Kidney epithelial cell (primary cell): Measurements from ENCODE around the gene UIMC1. TPM values are rescaled to one million over a fixed set of nuclear protein-coding genes. Genes with fewer than 3 reads are reported as not detected.

Source experiments
- DNase-seq: peaks from one replicate; pipeline ENCODE4 v3.0.0-alpha.2; 2010; ENCODE audit warnings: low read depth
- H3K27me3 ChIP-seq: 2 replicates; pipeline ENCODE4 v1.6.0; 2011; ENCODE audit warnings: low read length; ENCODE audit not compliant: control insufficient read depth, insufficient read depth
- H3K36me3 ChIP-seq: 2 replicates; pipeline ENCODE4 v1.5.1; 2011; ENCODE audit warnings: low read length; ENCODE audit not compliant: control insufficient read depth, insufficient read depth
- H3K4me3 ChIP-seq: 2 replicates; pipeline ENCODE4 v1.5.1; 2011; ENCODE audit warnings: low read depth, mild to moderate bottlenecking, control low read depth, low read length
- CTCF ChIP-seq: IDR thresholded peaks from 2 replicates; pipeline ENCODE4 v1.5.1; 2011; ENCODE audit warnings: mild to moderate bottlenecking, moderate library complexity, low read length, control low read depth, inconsistent platforms; ENCODE audit not compliant: insufficient read depth, poor library complexity, severe bottlenecking
- total RNA-seq: library from RNA; depleted of rRNA; stranded (reverse); fragments of >200 nt; gene quantifications from 2 replicates; pipeline ENCODE4 v1.2.3, GENCODE V29; 2015

Gene UIMC1
- total RNA-seq, 1 donor from 2014 or later, result 24.5 TPM

- no peak for TF ChIP-seq CTCF
- peaks cover 65% of the 10 kb centered on the region for H3K27me3 ChIP-seq
- no peak for DNase-seq
- H3K36me3 ChIP-seq, result no peaks in the 10 kb centered on the region
- no peak overlapping the region for H3K4me3 ChIP-seq
Measured at GRCh38 chr5:176863765-176864098, 142.8 kb downstream of the UIMC1 start.

DNA sequence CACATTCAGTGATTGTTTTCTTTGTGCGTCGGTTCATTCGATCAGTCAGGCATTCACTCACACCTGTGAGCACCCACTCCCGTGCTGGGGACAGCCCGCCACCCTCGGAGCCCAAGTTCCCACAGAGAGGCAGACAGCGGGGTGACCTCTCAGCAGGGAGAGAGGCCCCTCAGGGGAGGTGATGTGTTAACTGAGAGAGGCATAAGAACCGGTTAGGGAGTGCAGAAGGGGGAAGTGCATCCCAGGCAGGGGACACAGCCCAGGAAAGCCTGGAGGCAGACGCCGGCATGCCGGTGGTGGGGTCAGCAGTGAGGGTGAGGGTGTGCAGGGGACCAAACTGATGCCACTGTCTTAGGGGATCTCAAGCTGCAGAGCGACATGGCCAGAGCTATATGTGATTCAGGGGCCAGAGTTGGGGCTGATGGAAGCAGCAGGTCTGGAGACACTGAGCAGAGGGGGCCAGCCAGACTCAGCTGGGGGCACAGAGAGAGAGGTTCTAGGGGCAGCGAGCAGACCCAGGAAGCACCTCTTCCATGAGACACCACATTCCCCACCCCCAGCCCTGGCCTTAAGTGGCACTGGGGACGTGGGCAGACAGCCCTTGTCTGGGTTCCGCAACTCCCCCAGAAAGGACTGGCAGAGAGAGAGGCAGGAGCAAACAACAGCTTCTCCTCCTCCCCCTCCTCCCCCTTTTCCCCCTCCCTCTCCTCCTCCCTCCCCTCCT lies 143.4 kb downstream of the UIMC1 start:
- DNase-seq, result no peak
- no peak for TF ChIP-seq CTCF
- H3K4me3 ChIP-seq, result no peak overlapping the region
- no peaks in the 10 kb centered on the region for H3K36me3 ChIP-seq
- H3K27me3 ChIP-seq, result peaks cover 67% of the 10 kb centered on the region

- no peak for DNase-seq
- Histone ChIP-seq H3K27me3 (peaks cover 68% of the 10 kb centered on the region), H3K4me3 (no peak overlapping the region), H3K36me3 (no peaks in the 10 kb centered on the region)
- no peak for TF ChIP-seq CTCF
Measured at GRCh38 chr5:176862330-176862995, 144.1 kb downstream of the UIMC1 start.

- Histone ChIP-seq H3K4me3 (no peak overlapping the region), H3K36me3 (no peaks in the 10 kb centered on the region), H3K27me3 (peaks cover 61% of the 10 kb centered on the region)
- no peak for DNase-seq
- TF ChIP-seq CTCF, result no peak
Measured at GRCh38 chr5:176861276-176861675, 145.3 kb downstream of the UIMC1 start.

- Histone ChIP-seq H3K36me3 (no peaks in the 10 kb centered on the region), H3K27me3 (peaks cover 60% of the 10 kb centered on the region), H3K4me3 (no peak overlapping the region)
- TF ChIP-seq CTCF, result no peak
- DNase-seq, result no peak
Measured at GRCh38 chr5:176860381-176860780, 146.2 kb downstream of the UIMC1 start.
